T-helper 1 cell treated with Interleukin-12 subunit alpha and Interleukin-12 subunit beta and Interleukin-4 antibody, amounts not matched to agents 30 μg/mL and 1 μg/mL, for 36 hours (primary cell): Measurements from ENCODE around the gene IRAK1BP1.

Experiments used
- H3K27ac Mint-ChIP-seq: one replicate; pipeline ENCODE4 v1.8.0; 2021; ENCODE audit warnings: mild to moderate bottlenecking, mixed read lengths
- H3K27me3 Mint-ChIP-seq: one replicate; pipeline ENCODE4 v1.8.0; 2021; ENCODE audit warnings: low read depth, mixed read lengths
- H3K36me3 Mint-ChIP-seq: one replicate; pipeline ENCODE4 v1.8.0; 2021; ENCODE audit warnings: low read depth, mixed read lengths
- H3K4me1 Mint-ChIP-seq: one replicate; pipeline ENCODE4 v1.8.0; 2021; ENCODE audit warnings: low read depth, mixed read lengths
- H3K4me3 Mint-ChIP-seq: one replicate; pipeline ENCODE4 v1.8.0; 2021; ENCODE audit warnings: mild to moderate bottlenecking, moderate library complexity, mixed read lengths
- H3K9me3 Mint-ChIP-seq: one replicate; pipeline ENCODE4 v1.8.0; 2021; ENCODE audit warnings: mixed read lengths

The IRAK1BP1 gene, protein sequence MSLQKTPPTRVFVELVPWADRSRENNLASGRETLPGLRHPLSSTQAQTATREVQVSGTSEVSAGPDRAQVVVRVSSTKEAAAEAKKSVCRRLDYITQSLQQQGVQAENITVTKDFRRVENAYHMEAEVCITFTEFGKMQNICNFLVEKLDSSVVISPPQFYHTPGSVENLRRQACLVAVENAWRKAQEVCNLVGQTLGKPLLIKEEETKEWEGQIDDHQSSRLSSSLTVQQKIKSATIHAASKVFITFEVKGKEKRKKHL

DNA sequence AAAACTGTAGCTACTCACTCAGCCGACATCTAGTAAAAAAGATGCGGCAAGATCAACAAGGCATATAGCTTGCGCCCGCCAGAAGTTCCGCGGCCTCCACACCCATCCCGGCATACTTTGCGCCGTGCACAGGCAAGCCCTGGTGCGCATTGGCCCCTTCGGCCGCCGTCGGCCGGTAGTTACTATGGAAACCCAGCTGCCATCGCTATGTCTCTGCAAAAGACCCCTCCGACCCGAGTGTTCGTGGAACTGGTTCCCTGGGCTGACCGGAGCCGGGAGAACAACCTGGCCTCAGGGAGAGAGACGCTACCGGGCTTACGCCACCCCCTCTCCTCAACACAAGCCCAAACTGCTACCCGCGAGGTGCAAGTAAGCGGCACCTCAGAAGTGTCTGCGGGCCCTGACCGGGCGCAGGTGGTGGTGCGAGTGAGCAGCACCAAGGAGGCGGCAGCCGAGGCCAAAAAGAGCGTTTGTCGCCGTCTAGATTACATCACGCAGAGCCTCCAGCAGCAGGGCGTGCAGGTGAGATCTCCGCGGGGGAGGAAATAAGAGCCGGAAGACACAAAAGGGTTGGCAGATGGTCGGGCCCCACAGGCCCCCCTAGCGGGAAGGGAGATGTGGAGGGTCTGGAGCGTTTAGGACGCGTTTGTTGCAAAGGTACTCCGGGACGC is at the start of gene IRAK1BP1:
Gene IRAK1BP1 (plus strand): TSS at position 182 of the 671 bp plus-strand sequence. CDS start 26 bp downstream, at position 208.
- peak within 1 kb of the TSS; percentile 90 for H3K27ac Mint-ChIP-seq
- H3K4me1 Mint-ChIP-seq, result peaks cover 20% of the 10 kb centered on the region
- no peaks in the 10 kb centered on the region for H3K27me3 Mint-ChIP-seq
- H3K9me3 Mint-ChIP-seq, result no peaks in the 10 kb centered on the region
- peak within 1 kb of the TSS; percentile 90 for H3K4me3 Mint-ChIP-seq
- peaks cover 4% of the 10 kb centered on the region for H3K36me3 Mint-ChIP-seq

DNA sequence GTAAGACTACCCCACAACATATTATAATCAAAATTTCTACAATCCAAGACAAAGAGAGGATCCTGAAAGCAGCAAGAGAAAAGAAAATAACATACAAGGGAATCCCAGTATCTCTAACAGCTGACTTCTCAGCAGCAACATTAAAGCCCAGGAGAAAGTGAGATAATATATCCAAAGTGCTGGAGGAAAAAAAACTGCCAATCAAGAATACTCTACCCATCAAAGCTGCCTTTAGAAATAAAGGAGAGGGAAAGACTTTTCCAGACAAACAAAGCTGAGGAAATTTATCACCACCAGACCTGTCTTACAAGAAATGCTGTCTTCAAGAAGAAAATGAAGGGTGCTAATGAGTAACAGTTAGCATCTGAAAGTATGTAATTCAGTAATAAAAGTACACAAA is 43.3 kb upstream of the IRAK1BP1 start:
- Mint-ChIP-seq H3K36me3 (no peaks in the 10 kb centered on the region), H3K4me3 (no peak overlapping the region), H3K4me1 (no peaks in the 10 kb centered on the region)

DNA sequence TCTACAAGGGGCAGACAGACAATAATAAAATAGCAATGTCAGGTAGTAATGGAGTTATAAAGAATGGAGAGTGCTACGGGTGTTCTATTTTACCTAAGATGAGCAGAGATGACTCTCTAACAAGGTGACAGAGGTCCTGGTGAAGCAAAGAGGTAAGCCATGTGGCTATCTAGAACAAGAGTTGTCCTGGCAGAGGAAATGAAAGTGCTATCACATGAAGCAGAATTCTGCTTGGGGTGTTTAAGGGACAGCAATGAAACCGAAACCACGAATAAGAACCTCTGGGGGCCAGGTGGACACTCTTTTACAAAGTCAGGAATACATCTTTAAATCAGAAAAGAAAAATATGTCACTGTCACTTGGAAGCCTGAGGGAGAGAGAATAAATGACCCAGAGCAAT is 37.9 kb upstream of the IRAK1BP1 start:
- H3K27ac Mint-ChIP-seq, result no peak overlapping the region
- H3K4me3 Mint-ChIP-seq, result no peak overlapping the region
- no peaks in the 10 kb centered on the region for H3K36me3 Mint-ChIP-seq
- no peaks in the 10 kb centered on the region for H3K9me3 Mint-ChIP-seq
- no peaks in the 10 kb centered on the region for H3K27me3 Mint-ChIP-seq
- H3K4me1 Mint-ChIP-seq, result no peaks in the 10 kb centered on the region

More for the DNA sequence above, 43.3 kb upstream of the IRAK1BP1 start:
- Mint-ChIP-seq H3K27ac (no peak overlapping the region), H3K27me3 (no peaks in the 10 kb centered on the region), H3K9me3 (no peaks in the 10 kb centered on the region)

DNA sequence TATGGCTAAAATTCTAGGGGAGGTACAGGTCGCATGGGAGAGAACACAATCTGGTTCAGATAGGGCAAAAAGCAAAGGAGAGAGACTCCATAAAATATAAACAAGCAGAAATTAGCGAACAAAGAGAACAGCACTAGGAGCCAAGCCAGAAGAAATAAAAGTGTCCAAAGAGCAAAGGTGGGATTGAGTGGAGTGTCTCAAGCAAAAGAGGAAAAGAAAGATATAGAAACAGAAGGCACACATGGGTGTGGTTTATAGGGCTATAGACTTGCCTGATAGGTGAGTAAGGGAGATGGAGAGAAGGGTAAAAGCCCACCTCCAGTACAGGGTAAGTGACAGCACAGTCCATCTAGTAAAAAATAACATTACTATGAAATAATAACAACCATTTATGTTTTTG is 36.5 kb upstream of the IRAK1BP1 start:
- H3K36me3 Mint-ChIP-seq, result no peaks in the 10 kb centered on the region
- H3K4me3 Mint-ChIP-seq, result no peak overlapping the region
- no peaks in the 10 kb centered on the region for H3K9me3 Mint-ChIP-seq
- no peaks in the 10 kb centered on the region for H3K27me3 Mint-ChIP-seq
- H3K4me1 Mint-ChIP-seq, result no peaks in the 10 kb centered on the region
- no peak overlapping the region for H3K27ac Mint-ChIP-seq

DNA sequence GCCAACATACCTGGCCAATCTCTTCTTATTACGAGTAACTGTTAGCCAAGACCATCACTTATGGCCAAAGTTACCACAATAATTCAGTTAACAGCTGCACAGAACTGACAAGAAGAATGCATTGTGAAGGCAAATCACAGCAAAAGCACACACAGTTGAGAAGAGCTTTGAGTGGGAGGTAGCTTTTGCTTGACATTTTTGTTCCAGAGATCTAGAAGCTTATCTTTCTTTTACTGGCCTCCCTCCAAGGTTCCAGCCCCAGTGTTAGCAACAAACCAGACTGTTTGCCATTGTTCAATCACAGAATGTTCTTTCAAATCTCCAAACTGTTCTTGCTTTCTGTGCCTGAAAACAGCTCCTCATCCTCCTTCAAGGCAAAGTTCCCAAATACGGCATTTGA is 35.9 kb upstream of the IRAK1BP1 start:
- H3K27ac Mint-ChIP-seq, result no peak overlapping the region

DNA sequence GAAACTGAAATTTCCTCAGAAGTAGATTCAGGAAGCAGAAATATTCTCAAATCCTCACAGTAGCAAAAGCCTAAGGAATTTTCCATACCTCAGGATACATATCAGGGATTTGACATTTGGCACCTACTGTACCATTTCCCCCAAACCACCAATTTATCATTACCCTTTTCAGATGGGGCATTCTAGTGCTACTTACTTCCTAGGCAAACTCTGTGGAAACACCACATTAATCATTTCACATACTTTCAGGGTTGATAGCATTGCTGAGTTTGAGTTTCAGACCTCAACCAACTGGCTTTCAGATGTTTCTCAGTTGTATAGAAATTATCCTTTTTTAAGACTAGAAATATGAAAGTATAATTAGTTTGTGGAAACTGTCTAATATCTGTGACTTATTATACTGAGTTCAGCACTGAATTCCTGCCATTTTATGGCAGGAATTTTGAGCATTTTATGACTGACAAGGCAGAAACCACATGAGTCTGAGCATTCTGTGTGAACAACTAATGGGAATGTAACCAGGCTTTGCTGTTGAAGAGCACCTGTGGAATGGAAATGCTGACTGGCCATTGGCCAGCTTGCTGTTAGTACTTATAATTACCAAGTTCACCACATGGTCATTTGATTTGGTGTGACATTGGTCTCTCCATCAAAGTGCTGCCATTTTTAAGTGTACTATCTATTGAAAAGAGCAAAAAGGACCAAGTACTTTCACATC is 35.1 kb upstream of the IRAK1BP1 start:
- no peaks in the 10 kb centered on the region for H3K9me3 Mint-ChIP-seq
- no peaks in the 10 kb centered on the region for H3K27me3 Mint-ChIP-seq
- no peak overlapping the region for H3K27ac Mint-ChIP-seq
- H3K4me3 Mint-ChIP-seq, result no peak overlapping the region
- no peaks in the 10 kb centered on the region for H3K36me3 Mint-ChIP-seq
- H3K4me1 Mint-ChIP-seq, result no peaks in the 10 kb centered on the region

More for the DNA sequence above, 35.9 kb upstream of the IRAK1BP1 start:
- Mint-ChIP-seq H3K4me3 (no peak overlapping the region), H3K36me3 (no peaks in the 10 kb centered on the region), H3K9me3 (no peaks in the 10 kb centered on the region), H3K27me3 (no peaks in the 10 kb centered on the region), H3K4me1 (no peaks in the 10 kb centered on the region)

DNA sequence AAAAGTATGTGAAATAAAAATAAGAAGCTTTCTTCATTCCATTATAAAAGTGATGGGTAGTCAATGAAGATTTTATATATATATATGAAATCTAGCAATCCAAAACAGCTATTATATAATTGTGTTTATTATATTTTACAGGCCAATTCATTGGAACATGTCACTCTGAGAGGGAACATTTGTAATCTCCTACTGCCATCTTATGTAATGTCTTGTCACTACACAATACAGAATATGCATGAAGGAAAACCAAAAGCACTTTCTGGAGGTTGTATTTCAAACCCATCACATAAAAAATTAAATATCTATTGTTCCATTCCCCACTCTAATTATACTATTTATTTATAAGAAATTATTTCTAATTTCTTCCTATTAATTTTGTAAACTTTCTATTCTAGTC is 31.5 kb upstream of the IRAK1BP1 start:
- H3K4me3 Mint-ChIP-seq, result no peak overlapping the region
- H3K9me3 Mint-ChIP-seq, result no peaks in the 10 kb centered on the region
- H3K4me1 Mint-ChIP-seq, result no peaks in the 10 kb centered on the region
- no peaks in the 10 kb centered on the region for H3K27me3 Mint-ChIP-seq
- no peak overlapping the region for H3K27ac Mint-ChIP-seq
- H3K36me3 Mint-ChIP-seq, result no peaks in the 10 kb centered on the region

DNA sequence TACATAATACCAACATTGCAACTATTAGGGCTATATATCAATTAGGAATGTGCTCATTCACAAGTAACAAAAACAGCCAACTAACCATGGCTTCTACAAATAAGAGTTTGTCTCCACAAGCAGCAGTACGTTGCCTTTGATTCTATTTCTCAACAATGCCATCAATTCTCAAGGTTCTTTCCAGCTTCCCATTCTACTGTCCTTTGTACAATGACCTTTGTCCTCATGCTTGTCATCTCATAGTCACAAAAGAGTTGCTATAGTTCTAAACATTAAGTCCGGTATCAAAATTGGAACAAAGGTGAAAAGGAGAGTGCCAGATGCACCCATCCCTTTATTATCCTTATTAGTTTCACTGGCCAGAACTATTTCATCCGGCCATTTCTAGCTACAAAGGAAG is 30.8 kb upstream of the IRAK1BP1 start:
- H3K4me1 Mint-ChIP-seq, result no peaks in the 10 kb centered on the region
- no peaks in the 10 kb centered on the region for H3K36me3 Mint-ChIP-seq
- no peaks in the 10 kb centered on the region for H3K9me3 Mint-ChIP-seq
- H3K27me3 Mint-ChIP-seq, result no peaks in the 10 kb centered on the region
- H3K27ac Mint-ChIP-seq, result no peak overlapping the region
- no peak overlapping the region for H3K4me3 Mint-ChIP-seq

DNA sequence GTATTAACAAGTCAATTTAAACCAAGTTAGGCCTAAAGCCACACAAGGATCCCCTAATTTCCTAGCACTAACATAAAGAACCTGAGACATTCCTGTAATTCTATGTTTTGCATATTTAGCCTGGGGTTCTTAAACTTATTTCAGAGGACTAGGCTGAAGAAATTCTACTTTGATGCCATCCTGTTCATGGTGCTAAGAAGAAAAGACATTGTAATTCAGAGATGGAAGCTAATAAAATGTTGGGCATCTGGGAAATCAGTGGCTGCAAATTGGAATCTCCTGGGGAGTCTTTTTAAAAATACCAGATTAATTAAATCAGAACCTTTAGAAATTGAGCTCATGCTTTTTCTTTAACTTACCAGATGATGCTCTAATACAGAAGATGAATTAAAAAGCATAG is 26.2 kb upstream of the IRAK1BP1 start:
- no peak overlapping the region for H3K4me3 Mint-ChIP-seq
- no peaks in the 10 kb centered on the region for H3K27me3 Mint-ChIP-seq
- no peaks in the 10 kb centered on the region for H3K36me3 Mint-ChIP-seq
- H3K27ac Mint-ChIP-seq, result no peak overlapping the region
- H3K9me3 Mint-ChIP-seq, result no peaks in the 10 kb centered on the region
- H3K4me1 Mint-ChIP-seq, result no peaks in the 10 kb centered on the region

DNA sequence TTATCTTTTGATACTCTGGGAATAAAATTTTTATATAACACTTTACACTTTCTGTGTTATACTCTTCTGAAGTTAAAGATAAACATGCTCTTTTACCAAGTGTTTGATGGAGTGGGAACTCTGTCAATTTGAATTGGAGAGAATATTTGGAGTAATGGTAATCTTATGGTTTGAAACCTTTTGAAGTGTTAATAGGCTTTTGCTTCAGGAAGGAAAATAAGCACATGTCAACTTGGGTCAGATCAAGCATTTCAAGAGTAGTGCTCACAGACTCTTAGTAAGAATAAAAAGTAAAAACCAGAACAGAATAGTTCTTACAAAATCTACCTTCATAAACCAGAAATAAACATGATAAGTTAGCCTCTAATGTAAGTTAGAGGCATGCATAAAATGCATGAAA is 24.4 kb upstream of the IRAK1BP1 start:
- H3K9me3 Mint-ChIP-seq, result no peaks in the 10 kb centered on the region
- no peak overlapping the region for H3K27ac Mint-ChIP-seq

DNA sequence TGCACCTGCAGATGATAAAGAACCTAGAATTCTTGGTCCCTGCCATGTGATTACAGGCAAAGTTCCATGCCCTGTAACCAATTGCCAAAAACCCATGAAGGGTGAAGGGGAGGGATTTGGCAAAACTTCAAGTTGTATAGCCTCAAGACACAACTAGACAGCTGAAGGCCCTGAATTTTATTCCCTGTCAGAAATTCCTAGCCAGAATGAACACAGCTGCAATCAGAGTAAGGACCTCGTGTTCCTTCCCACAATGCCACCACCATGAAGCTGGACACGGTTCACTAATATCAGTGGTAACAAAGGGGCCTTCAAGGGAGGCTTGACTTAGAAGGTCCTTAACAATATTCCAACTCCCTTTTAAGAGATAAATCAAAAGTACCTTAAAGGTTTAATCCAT is 22.5 kb upstream of the IRAK1BP1 start:
- Mint-ChIP-seq H3K9me3 (no peaks in the 10 kb centered on the region), H3K27me3 (no peaks in the 10 kb centered on the region), H3K4me1 (no peaks in the 10 kb centered on the region), H3K36me3 (no peaks in the 10 kb centered on the region), H3K4me3 (no peak overlapping the region), H3K27ac (no peak overlapping the region)

More for the DNA sequence above, 24.4 kb upstream of the IRAK1BP1 start:
- no peaks in the 10 kb centered on the region for H3K27me3 Mint-ChIP-seq
- no peaks in the 10 kb centered on the region for H3K36me3 Mint-ChIP-seq
- no peak overlapping the region for H3K4me3 Mint-ChIP-seq
- no peaks in the 10 kb centered on the region for H3K4me1 Mint-ChIP-seq

DNA sequence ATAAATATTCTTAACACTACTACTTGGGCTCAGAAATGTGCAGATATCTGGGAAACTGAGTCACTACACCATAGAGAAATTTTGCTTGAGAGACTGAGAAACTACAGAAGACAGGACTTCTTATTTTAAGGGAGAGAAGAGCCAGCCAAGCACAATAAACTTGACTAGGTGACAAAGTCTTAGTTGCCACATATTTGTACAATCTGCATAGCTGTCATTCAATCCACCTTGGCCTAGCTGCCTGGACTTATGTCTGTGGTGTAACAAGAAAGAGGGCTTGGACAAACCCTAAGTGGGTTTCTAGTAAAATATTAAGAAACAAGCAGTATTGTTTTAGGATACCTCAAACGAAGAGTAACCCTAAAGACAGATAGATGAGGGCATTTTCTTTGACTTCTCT is 21.8 kb upstream of the IRAK1BP1 start:
- Mint-ChIP-seq H3K9me3 (no peaks in the 10 kb centered on the region), H3K4me3 (no peak overlapping the region), H3K4me1 (no peaks in the 10 kb centered on the region), H3K27ac (no peak overlapping the region), H3K36me3 (no peaks in the 10 kb centered on the region), H3K27me3 (no peaks in the 10 kb centered on the region)

DNA sequence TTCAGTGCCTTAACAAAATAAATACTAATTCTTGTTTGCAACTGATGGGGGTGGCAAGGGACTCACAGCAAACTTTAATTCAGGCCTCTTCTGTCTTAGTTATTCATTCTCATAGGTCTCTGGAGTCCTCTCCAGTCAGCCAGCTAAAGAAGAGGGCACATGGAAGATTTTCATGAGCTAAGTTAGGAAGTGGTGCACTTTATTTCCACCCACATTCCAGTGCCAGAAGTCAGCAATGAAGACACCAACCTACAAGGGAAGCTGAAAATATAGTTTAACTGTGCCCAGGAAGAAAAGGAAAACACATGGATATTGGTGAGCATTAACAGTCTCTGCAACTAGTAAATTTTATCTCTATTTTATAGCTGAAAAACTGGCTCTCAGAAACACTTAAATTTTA is 16.7 kb upstream of the IRAK1BP1 start:
- H3K9me3 Mint-ChIP-seq, result no peaks in the 10 kb centered on the region
- H3K27ac Mint-ChIP-seq, result no peak overlapping the region
- H3K36me3 Mint-ChIP-seq, result no peaks in the 10 kb centered on the region
- no peaks in the 10 kb centered on the region for H3K4me1 Mint-ChIP-seq
- H3K27me3 Mint-ChIP-seq, result peaks cover 5% of the 10 kb centered on the region
- H3K4me3 Mint-ChIP-seq, result no peak overlapping the region

DNA sequence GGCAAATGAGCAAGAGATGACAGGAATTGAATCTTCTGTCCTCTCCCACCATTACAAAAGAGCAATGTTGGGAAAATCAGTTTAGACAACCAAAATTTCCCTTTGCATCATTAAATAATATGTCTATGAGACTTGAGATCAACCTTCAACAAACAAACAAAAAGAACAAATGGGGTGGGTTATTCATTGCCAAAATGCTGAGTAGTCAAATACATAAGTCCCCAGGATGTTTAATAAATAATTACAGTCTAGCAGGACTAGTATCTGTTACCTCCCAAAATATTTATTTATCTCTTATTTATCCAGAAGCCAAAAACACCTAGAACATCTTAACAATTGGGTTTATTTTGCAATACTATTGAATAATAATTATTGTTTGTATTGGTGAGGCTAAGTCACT is 16.2 kb upstream of the IRAK1BP1 start:
- H3K4me1 Mint-ChIP-seq, result no peaks in the 10 kb centered on the region
- H3K27me3 Mint-ChIP-seq, result peaks cover 5% of the 10 kb centered on the region
- H3K27ac Mint-ChIP-seq, result no peak overlapping the region
- H3K4me3 Mint-ChIP-seq, result no peak overlapping the region
- no peaks in the 10 kb centered on the region for H3K36me3 Mint-ChIP-seq
- H3K9me3 Mint-ChIP-seq, result no peaks in the 10 kb centered on the region

DNA sequence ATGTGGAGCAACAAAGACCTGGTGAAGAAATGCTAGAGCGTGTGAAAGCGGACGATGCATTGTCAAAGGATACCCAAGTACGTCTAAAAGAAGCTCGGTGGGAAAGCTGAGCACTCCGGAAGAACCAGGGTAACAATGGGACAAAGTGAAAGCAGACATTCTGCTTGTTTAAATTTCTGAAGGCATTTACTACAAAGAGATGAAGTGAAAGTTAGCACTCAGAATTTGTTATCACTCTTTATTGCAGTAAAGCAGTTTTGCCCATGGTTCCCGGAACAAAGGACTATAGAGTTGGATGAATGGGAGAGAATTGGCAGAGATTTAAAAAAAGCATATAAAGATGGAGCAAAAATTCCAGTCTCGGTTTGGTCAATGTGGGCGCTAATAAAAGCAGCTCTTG is 12.8 kb upstream of the IRAK1BP1 start:
- H3K27ac Mint-ChIP-seq, result no peak overlapping the region
- no peaks in the 10 kb centered on the region for H3K4me1 Mint-ChIP-seq
- no peak overlapping the region for H3K4me3 Mint-ChIP-seq
- H3K36me3 Mint-ChIP-seq, result no peaks in the 10 kb centered on the region
- peaks cover 5% of the 10 kb centered on the region for H3K27me3 Mint-ChIP-seq
- no peaks in the 10 kb centered on the region for H3K9me3 Mint-ChIP-seq
